GM19035 (cell line): ENCODE data around the gene SLC4A9.
"Not testable (repeated sequence)": the region's sequence is repeated elsewhere in the genome, so short reads cannot be mapped to it uniquely, and the experiment has no call there.

Experiments
- ATAC-seq: cut with Tn5 transposase; IDR thresholded peaks from one replicate; pipeline ENCODE4 v1.9.1; 2021; ENCODE audit not compliant: unreplicated experiment

SLC4A9 gene

DNA sequence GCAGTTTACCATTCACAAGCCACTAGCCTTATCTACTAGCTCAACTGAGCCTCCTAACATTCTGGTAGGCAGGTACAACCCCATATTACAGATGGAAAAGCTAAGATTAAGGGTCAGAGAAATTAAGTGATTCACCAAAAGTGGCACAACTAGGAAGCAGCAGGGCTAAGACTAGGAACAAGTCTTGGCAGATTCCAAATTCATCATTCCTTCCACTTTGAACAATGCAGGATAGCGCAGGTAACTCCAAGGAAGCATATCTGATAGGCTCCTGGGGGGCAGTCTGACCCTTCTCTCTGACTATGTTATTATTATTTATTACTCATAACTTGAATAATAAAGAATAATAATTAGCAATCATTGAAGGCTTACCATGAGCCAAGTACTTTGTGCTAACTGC is 22.1 kb upstream of the SLC4A9 start:
- no peak for ATAC-seq

DNA sequence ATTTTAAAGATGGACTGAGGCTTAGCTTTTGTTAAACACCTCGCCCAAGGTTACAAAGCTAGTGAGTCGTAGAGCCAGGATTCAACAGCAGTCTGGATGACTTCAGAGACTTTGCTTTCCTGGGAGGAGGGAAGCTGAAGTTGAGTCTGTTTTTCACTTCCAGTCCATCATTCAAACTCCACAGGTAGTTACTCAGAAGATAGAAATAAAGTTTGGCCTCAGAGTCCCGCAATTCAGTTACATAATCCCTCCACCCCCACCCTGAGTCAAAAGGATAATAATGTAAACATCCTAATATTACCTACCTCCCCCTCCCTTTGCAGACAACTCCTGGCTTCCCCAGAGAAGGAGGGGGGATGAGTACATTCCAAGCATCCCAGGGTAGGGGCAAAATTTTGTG is 21.7 kb upstream of the SLC4A9 start:
- ATAC-seq: no peak

DNA sequence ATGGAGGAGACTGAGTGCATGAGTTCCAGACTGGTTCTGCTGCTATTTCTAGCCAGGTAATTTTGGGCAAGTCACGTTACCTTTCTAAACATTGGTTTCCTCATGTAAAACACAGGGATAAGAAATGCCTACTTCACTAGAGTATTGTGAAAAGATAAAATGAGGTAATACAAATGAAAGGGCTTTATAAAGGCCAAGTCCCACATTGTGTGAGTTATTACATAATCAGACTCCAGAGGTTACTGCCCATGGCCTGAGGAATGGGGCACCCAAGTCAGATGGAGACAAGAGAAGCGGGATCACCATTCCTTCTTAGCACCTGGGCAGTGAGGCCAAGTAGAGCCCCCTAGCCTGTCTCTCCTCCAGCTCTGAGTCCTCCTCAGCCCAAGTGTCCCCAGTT is 21.1 kb upstream of the SLC4A9 start:
- no peak for ATAC-seq

DNA sequence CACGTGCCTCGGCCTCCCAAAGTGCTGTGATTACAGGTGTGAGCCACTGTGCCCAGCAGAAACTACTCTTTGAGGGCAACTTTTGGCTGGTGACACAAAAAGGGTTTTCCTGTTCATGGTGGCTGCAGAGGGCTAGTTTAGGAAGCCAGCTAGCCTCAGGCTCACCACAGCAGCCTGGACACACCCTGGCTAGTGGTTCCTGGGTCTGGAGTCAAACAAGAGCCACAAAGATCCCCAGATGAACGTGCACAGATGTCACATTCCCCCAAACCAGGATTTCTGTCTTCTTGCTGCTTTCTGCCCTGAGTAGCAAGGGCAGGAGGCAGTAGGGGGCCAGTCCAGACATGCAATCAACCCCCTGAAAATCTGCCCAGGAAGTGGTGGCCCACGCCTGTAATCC is 20.4 kb upstream of the SLC4A9 start:
- no peak for ATAC-seq

GRCh38 chr5:140340605-140341121 is 19.3 kb upstream of the SLC4A9 start:
- ATAC-seq: no peak

GRCh38 chr5:140341591-140341990 is 18.4 kb upstream of the SLC4A9 start:
- no peak for ATAC-seq

DNA sequence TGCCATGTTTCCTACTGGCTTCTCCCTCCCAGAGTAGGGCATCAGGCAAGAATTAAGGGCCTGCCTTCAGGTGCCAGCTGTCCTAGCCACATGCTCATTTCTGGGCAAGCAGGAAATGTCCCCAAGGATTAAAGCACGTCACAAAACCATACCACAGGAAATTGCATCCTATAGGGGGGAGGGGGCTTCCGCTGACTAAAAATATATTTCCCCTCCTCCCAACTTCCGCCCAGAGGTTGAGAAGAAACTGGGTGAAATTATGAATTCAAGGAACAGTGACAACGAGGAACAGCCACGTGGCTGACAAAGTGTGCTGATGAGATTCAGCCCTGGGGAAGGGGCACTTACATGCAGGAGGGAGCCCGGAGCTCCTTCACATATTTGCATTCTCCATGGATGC is 17.7 kb upstream of the SLC4A9 start:
- ATAC-seq: no peak

DNA sequence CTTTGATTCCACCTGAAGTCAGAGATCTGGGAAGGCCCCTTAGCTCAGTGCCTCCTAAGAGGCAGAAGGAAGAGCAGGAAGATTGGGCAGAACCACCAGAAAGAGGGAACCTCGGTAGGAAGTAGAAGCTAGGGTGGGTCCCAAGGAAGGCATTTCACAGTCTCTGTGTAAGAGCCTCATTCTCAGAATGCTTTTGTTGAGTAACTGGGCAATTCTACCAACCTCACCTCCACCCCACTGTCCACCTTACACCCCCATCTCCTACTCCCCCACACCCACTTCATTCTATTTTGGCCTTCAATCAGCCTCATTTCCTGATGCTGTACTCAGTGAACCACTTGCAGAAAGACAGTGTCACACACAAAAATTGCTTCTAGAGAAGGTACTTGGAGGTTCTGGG is 17.1 kb upstream of the SLC4A9 start:
- ATAC-seq: no peak

DNA sequence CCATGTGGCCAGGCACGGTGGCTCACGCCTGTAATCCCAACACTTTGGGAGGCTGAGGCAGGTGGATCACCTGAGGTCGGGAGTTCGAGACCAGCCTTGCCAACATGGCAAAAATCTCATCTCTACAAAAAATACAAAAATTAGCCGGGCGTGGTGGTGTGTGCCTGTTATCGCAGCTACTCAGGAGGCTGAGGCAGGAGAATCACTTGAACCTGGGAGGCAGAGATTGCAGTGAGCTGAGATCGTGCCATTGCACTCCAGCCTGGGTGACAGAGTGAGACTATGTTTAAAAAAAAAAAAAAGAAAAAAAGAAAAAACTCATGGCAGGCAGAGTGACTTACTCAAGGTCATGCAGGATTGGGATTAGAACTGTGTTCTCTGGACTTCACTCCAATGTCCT is 16.1 kb upstream of the SLC4A9 start:
- not testable (repeated sequence) for ATAC-seq

GRCh38 chr5:140344683-140345423 is 15.1 kb upstream of the SLC4A9 start:
- ATAC-seq: no peak

- peak; percentile 11 for ATAC-seq
These were observed 14.1 kb upstream of the SLC4A9 start for GRCh38 chr5:140345919-140346347.

GRCh38 chr5:140346348-140347221 is 13.4 kb upstream of the SLC4A9 start, which contains the start of gene HBEGF:
HBEGF (minus strand) TSS chr5:140346603; CDS start chr5:140346328, 275 bp downstream.
- peak; percentile 79 for ATAC-seq

GRCh38 chr5:140347360-140347759 is 12.6 kb upstream of the SLC4A9 start:
- no peak for ATAC-seq

DNA sequence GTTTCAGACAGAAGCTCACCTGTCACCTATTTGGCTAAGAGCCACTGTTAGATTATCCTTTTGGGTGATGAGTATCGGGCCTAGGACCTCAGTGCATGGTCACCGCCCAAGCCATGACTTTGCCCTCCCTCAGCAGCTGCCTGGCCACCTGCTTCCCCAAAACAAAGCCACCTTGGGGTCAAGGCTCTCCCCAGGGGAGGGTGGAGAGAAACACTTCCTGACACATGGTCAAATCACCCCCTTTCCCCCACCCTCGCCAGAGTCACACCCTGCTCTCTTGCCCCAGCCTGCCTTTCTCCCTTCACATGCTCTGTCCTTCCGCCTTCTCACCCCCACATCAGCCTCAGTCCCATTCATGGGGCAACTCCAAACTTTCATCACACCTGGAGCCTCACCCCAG is 11.9 kb upstream of the SLC4A9 start:
- ATAC-seq: no peak

DNA sequence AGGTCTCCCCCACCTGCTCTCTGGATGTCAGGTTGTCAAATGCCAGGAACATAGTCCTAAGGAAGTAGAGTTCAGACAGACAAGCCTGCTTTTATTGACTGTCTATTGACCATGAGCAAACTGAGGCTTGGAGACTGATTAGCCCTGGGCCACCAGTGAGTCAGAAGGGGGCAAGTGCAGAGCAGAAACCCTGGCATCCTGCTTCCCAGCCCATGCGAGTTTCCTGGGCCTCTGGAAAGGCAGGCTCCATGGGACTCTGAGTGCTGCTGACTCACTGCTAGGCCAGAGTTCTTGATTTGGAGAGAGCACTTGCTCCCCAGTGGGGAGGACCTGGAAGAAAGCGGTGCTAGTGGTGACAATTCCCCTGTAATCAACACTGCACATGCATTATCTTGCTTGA is 10.8 kb upstream of the SLC4A9 start:
- ATAC-seq: no peak

- ATAC-seq: no peak
These were observed 8.2 kb upstream of the SLC4A9 start for GRCh38 chr5:140351609-140352334.

- ATAC-seq: no peak
These were observed 4.4 kb upstream of the SLC4A9 start for GRCh38 chr5:140355546-140355945.

DNA sequence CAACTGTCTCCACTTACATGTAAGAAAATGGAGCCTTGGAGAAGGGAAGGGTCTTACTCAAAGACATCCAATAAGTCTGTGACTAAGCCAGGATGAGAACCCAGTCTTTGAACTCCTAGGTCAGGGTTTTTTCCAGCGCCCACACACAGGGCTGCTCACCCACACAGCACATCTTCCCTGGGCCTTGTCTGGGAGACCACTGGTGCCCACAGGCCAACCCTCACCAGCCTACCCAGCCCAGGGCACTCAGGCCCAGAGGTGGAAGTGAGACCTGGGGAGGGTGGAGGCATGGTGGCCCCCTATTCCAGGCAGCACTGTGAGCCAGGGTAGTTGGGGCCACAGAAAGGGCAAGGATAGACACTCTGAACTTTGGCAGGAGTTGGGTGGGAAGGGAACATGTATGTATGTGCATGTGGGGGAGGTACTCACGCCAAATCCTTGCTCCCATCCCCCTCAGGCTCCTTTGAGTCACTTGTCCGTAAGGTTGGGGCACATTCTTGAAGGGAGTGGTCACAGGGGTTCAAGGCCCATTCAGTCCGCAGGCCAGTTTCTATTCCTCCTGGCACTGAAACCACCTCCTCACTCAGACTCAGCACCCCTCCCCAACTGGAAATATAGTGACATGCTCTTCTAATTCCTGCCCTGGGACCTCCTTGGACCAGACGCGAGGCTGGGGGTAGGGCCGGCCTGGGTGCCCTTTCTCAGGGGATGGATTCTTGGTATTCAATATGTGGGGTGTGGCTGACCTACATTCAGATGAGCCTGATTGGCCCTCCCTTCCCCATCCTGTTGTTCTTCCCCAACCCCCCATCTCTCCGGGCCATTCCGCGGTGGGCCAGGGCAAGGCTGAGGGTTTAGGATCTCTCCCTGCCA is 2.9 kb upstream of the SLC4A9 start:
- peak; percentile 25 for ATAC-seq

GRCh38 chr5:140357726-140358093 is 2.3 kb upstream of the SLC4A9 start:
- peak; percentile 96 for ATAC-seq

GRCh38 chr5:140358738-140359310 is 1.2 kb upstream of the SLC4A9 start:
- ATAC-seq: no peak
